Panc1 (cell line): ENCODE measurements around the gene APLP2. TPM values are rescaled to one million over a fixed set of nuclear protein-coding genes. Genes with fewer than 3 reads are reported as not detected.

Source experiments
- ATAC-seq: fragments of 200-7000 bp; cut with Tn5 transposase; 2 replicates; pipeline ENCODE4 v1.9.1; 2020; ENCODE audit warnings: mild to moderate bottlenecking, moderate library complexity
- BruUV-seq: library from RNA; stranded (reverse); fragments of 400-500 nt; replicated peaks from 2 replicates; lab custom pipeline; 2021; lab: Mats Ljungman, UMichigan
- CTCF ChIA-PET: fragments of 300-600 bp; sonication (Branson Sonifier 250); formaldehyde crosslinking; loops from one replicate; lab custom pipeline; 2022; ENCODE audit warnings: antibody characterized with exemption; lab: Charles Lee
- POLR2A ChIA-PET: fragments of 300-600 bp; sonication (Branson Sonifier 250); formaldehyde crosslinking; loops from one replicate; lab custom pipeline; 2022; ENCODE audit warnings: antibody characterized with exemption; lab: Charles Lee
- DNase-seq: peaks from one replicate; pipeline ENCODE4 v3.0.0-alpha.2; 2010; ENCODE audit warnings: low read depth, low spot score
- H3K27ac ChIP-seq: 2 replicates; pipeline ENCODE4 v1.5.1; 2011; ENCODE audit warnings: mild to moderate bottlenecking, low read length, inconsistent platforms
- H3K27me3 ChIP-seq: fragments of 200-500 bp; sonication (Bioruptor generic); 2 replicates; pipeline ENCODE4 v1.6.0; 2014; ENCODE audit warnings: low read length, inconsistent platforms; ENCODE audit not compliant: control insufficient read depth, insufficient read depth
- H3K36me3 ChIP-seq: fragments of 200-500 bp; sonication (Bioruptor generic); 2 replicates; pipeline ENCODE4 v1.5.1; 2014; ENCODE audit warnings: inconsistent platforms, mild to moderate bottlenecking, low read length, moderate library complexity; ENCODE audit not compliant: control insufficient read depth, insufficient read depth
- H3K4me1 ChIP-seq: 2 replicates; pipeline ENCODE4 v1.5.1; 2011; ENCODE audit warnings: inconsistent platforms, mild to moderate bottlenecking, low read length, moderate library complexity; ENCODE audit not compliant: control insufficient read depth, insufficient read depth
- H3K4me3 ChIP-seq, 2 experiments: 2 replicates each; pipeline ENCODE4 v1.5.1; 2011 to 2012; ENCODE audit warnings: low read depth in 2 of 2, low read length in 2 of 2, mild to moderate bottlenecking in 2 of 2, inconsistent platforms in 1 of 2, moderate library complexity in 1 of 2
- H3K9me3 ChIP-seq: fragments of 200-500 bp; sonication (Bioruptor generic); 2 replicates; pipeline ENCODE4 v1.5.1; 2014; ENCODE audit warnings: low read depth, mild to moderate bottlenecking, inconsistent platforms, low read length, moderate library complexity; ENCODE audit not compliant: control insufficient read depth, insufficient read depth
- CTCF ChIP-seq: fragments of 450-650 bp; IDR thresholded peaks from 2 replicates; pipeline ENCODE4 v1.5.1; 2017; ENCODE audit warnings: mild to moderate bottlenecking
- POLR2AphosphoS5 ChIP-seq: IDR thresholded peaks from 2 replicates; pipeline ENCODE4 v1.6.1; 2012; ENCODE audit warnings: mild to moderate bottlenecking, low read depth, low read length, moderate library complexity
- REST ChIP-seq, 2 experiments: IDR thresholded peaks; 2 replicates each; pipeline ENCODE4 v1.6.1; 2011 to 2012; ENCODE audit warnings: low read depth in 2 of 2, control low read depth in 1 of 2, low read length in 1 of 2, mild to moderate bottlenecking in 1 of 2, moderate library complexity in 1 of 2; ENCODE audit not compliant: insufficient read depth in 1 of 2
- SIN3A ChIP-seq: IDR thresholded peaks from 2 replicates; pipeline ENCODE4 v1.6.1; 2012; ENCODE audit warnings: low read depth, mild to moderate bottlenecking, low read length, moderate library complexity, borderline replicate concordance; ENCODE audit not compliant: insufficient read depth
- TCF7L2 ChIP-seq: IDR thresholded peaks from 2 replicates; pipeline ENCODE4 v1.6.1; 2011; ENCODE audit warnings: mild to moderate bottlenecking, low read depth, low read length, inconsistent platforms
- in situ Hi-C: cut with HindIII; loops from 2 replicates; pipeline ENCODE4 v1.10.0; 2016; ENCODE audit warnings: low sequenced_read_pairs, low pct_unique_long_range_greater_than_20kb
- intact Hi-C: fragments of 100-400 bp; cut with micrococcal nuclease; formaldehyde crosslinking; loops from one replicate; pipeline ENCODE4 v1.10.0; 2022; ENCODE audit not compliant: unreplicated experiment
- total RNA-seq: library from RNA; stranded (reverse); gene quantifications from one replicate; pipeline ENCODE4 v1.2.1, GENCODE V29; 2021; ENCODE audit not compliant: unreplicated experiment

Gene APLP2
- total RNA-seq, 1 experiment from 2014 or later = 589 TPM

DNA sequence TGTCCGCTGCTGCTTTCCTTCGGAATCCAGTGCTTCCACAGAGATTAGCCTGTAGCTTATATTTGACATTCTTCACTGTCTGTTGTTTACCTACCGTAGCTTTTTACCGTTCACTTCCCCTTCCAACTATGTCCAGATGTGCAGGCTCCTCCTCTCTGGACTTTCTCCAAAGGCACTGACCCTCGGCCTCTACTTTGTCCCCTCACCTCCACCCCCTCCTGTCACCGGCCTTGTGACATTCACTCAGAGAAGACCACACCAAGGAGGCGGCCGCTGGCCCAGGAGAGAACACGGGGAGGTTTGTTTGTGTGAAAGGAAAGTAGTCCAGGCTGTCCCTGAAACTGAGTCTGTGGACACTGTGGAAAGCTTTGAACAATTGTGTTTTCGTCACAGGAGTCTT, 74.4 kb downstream of the APLP2 start:
- in situ Hi-C loops = no loop called here

DNA sequence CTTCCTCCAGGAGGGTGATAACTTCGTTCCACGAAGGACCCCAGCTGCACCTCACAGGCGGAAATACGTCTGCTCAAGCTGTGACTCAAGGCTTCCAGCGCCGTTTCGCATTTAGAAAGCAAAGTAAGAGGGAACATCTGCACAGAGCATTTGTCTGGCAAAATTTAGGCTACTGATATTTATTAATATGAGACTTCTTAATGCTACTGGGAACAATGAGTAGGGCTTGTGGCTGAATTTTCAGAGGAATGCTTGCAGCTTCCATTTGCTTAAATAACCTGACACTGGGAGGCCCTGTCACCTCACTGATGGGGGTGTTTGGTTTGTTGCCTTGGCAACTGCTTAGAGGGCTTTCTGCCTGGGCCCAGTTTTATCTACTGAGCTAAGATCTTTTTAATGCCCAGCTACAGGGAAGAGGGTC, 75.2 kb downstream of the APLP2 start:
- H3K4me1 ChIP-seq = peaks cover 9% of the 10 kb centered on the region
- H3K27me3 ChIP-seq = no peaks in the 10 kb centered on the region
- intact Hi-C loops = loop anchor here (5.0 kb wide), 1 partner anchor 223 kb away; no protein-coding TSS in a partner anchor
- in situ Hi-C loops = no loop called here
- ChIA-PET POLR2A (no interaction called here), CTCF (no interaction called here)
- no peak overlapping the region for H3K4me3 ChIP-seq
- TF ChIP-seq TCF7L2 = no peak
- TF ChIP-seq CTCF = no peak
- TF ChIP-seq POLR2AphosphoS5 = no peak
- TF ChIP-seq REST (IDR thresholded peaks at IDR 0.05; ENCODE audit: insufficient read depth in 1 of 2, low read depth in 2 of 2, low read length in 1 of 2) = no peak
- TF ChIP-seq SIN3A = no peak
- BruUV-seq = no TSS peak
- H3K36me3 ChIP-seq = peaks cover 24% of the 10 kb centered on the region; the same call in 1 of the 2 replicates
- H3K27ac ChIP-seq = no peak overlapping the region
- ATAC-seq = no peak
- no peak for DNase-seq
- H3K9me3 ChIP-seq = no peaks in the 10 kb centered on the region

More for the DNA sequence above, 74.4 kb downstream of the APLP2 start:
- DNase-seq = no peak
- no peak overlapping the region for H3K4me3 ChIP-seq
- no peak for TF ChIP-seq TCF7L2
- CTCF ChIA-PET = no interaction called here
- POLR2A ChIA-PET = no interaction called here
- ATAC-seq = no peak
- no peaks in the 10 kb centered on the region for H3K27me3 ChIP-seq
- intact Hi-C loops = no loop called here
- BruUV-seq = no TSS peak
- H3K36me3 ChIP-seq = peaks cover 24% of the 10 kb centered on the region; the same call in 1 of the 2 replicates
- no peaks in the 10 kb centered on the region for H3K9me3 ChIP-seq
- no peak overlapping the region for H3K27ac ChIP-seq
- H3K4me1 ChIP-seq = peaks cover 9% of the 10 kb centered on the region

DNA sequence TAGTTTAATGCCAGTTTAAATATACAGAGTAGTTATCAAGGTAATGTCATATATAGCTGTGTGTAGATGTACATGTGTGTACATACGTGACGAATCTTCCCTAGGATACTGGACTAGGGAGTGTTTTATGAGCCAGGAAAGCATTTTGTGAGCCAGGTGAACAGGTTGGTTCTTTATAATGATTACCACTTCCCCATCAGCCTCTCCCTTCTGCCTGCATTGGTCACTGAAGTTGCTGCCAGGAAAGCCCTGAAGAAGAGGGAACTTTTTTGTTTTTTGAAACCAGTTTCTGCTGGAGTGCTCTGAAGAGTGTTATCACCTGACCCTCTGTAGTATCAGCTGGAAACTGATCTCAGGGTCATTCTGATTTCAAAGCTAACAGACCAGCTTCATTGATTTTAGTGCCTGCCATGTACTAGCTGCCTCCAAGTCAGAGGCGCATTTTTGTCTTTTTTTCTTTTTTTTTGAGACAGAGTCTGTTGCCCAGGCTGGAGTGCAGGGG, 75.7 kb downstream of the APLP2 start:
- Histone ChIP-seq H3K4me3 (no peak overlapping the region), H3K36me3 (peaks cover 24% of the 10 kb centered on the region; the same call in 1 of the 2 replicates), H3K27ac (no peak overlapping the region), H3K9me3 (no peaks in the 10 kb centered on the region), H3K27me3 (no peaks in the 10 kb centered on the region), H3K4me1 (peaks cover 9% of the 10 kb centered on the region)
- TF ChIP-seq SIN3A (no peak), POLR2AphosphoS5 (no peak), CTCF (no peak), REST (IDR thresholded peaks at IDR 0.05; ENCODE audit: insufficient read depth in 1 of 2, low read depth in 2 of 2, low read length in 1 of 2) (no peak), TCF7L2 (no peak)
- no peak for DNase-seq
- no TSS peak for BruUV-seq
- intact Hi-C loops = loop anchor here (5.0 kb wide), 1 partner anchor 223 kb away; no protein-coding TSS in a partner anchor
- CTCF ChIA-PET = interaction anchor here (0.8 kb wide), 1 partner anchor 153 kb away, joined by 3 read pairs; no protein-coding TSS in a partner anchor
- no peak for ATAC-seq
- in situ Hi-C loops = no loop called here
- POLR2A ChIA-PET = interaction anchor here (0.6 kb wide), 1 partner anchor 20 kb away, joined by 4 read pairs; no protein-coding TSS in a partner anchor
